Smooth muscle cell of the umbilical artery (primary cell): ENCODE results near the gene TMEM116. TPM values are rescaled to one million over a fixed set of nuclear protein-coding genes. Genes with fewer than 3 reads are reported as not detected.

Experiments
- total RNA-seq: library from RNA; depleted of rRNA; stranded (reverse); fragments of >200 nt; gene quantifications from 2 replicates; pipeline ENCODE4 v1.2.3, GENCODE V29; 2014

TMEM116 gene
- 6.7 and 7.4 TPM in 2 replicates for total RNA-seq

GRCh38 chr12:112012775-112013600 is at the start of gene TMEM116, which contains the start of gene ERP29:
Gene TMEM116 (minus strand): TSS chr12:112013165. CDS start chr12:112005270, 7,895 bp downstream.
Gene ERP29 (plus strand): TSS chr12:112013426. CDS start chr12:112013466, 40 bp downstream.

Other genes starting within 250 kb of the TMEM116 start
- 24.1 and 30.3 TPM in 2 replicates for gene ALDH2, start 246.2 kb downstream of the TMEM116 start, total RNA-seq
- gene MAPKAPK5, start 170.9 kb downstream of the TMEM116 start, total RNA-seq: 29.1 and 41.1 TPM in 2 replicates
- gene ERP29, start 261 bp upstream of the TMEM116 start, total RNA-seq: 66.8 and 121 TPM in 2 replicates
- gene NAA25, start 95.6 kb upstream of the TMEM116 start, total RNA-seq: 21.7 and 41.3 TPM in 2 replicates
- 40.9 and 42.8 TPM in 2 replicates for gene TRAFD1, start 112.4 kb upstream of the TMEM116 start, total RNA-seq